Activated gamma-delta T cell treated with Interleukin-2 at 50 U/mL for 16 hours (primary cell): ENCODE data around the gene KIR3DL3.
"Not testable (repeated sequence)": the region's sequence is repeated elsewhere in the genome, so short reads cannot be mapped to it uniquely, and the experiment has no call there.

Experiments
- DNase-seq: peaks from one replicate; pipeline ENCODE4 v3.0.0-alpha.2; 2020

Gene KIR3DL3

DNA sequence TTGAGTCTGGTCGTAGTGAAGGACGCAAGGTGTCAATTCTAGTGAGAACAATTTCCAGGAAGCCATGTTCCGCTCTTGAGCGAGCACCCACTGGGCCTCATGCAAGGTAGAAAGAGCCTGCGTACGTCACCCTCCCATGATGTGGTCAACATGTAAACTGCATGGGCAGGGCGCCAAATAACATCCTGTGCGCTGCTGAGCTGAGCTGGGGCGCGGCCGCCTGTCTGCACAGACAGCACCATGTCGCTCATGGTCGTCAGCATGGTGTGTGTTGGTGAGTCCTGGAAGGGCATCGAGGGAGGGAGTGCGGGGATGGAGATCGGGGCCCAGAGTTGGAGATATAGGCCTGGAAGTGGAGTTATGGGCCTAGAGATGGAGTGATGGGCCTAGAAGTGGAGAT is 14.1 kb downstream of the KIR3DL3 start, which contains the start of gene KIR2DL3:
KIR2DL3 (plus strand) TSS at position 208 of the 400 bp plus-strand sequence; CDS start at position 241, 33 bp downstream.
- DNase-seq, result not testable (repeated sequence)

DNA sequence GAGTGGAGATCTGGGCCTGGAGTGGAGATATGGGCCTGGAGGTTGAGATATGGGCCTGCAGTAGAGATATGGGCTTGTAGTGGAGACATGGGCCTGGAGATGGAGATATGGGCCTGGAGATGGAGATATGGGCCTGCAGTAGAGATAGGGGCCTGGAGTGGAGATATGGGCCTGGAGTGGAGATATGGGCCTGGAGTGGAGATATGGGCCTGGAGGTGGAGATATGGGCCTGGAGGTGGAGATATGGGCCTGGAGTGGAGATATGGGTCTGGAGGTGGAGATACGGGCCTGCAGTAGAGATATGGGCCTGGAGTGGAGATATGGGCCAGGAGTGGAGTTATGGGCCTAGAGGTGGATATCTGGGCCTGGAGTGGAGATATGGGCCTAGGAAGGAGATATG is 14.5 kb downstream of the KIR3DL3 start:
- no peak for DNase-seq

GRCh38 chr19:54739587-54740497 is 15.6 kb downstream of the KIR3DL3 start:
- no peak for DNase-seq

- DNase-seq, result not testable (repeated sequence)
Measured at GRCh38 chr19:54741950-54742349, 17.7 kb downstream of the KIR3DL3 start.

DNA sequence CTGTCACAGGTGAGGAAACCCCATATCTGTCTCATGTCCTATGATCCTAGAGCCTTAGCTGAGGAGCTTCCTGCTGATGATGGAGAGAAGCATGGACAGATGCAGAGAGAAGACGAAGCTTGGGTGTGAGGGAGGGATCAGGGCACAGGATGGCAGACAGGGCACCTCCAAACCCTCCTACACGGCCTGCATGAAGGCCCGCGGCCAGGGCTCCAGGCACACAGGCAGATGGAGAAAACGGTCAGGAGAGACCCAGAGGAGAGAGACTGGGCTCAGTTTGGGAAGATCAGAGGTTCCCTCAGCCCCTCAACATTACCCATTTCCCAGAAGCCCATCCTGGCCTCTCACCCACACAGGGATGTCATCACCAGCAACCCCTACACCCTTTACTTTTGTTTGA is 19.8 kb downstream of the KIR3DL3 start:
- DNase-seq, result not testable (repeated sequence)

DNA sequence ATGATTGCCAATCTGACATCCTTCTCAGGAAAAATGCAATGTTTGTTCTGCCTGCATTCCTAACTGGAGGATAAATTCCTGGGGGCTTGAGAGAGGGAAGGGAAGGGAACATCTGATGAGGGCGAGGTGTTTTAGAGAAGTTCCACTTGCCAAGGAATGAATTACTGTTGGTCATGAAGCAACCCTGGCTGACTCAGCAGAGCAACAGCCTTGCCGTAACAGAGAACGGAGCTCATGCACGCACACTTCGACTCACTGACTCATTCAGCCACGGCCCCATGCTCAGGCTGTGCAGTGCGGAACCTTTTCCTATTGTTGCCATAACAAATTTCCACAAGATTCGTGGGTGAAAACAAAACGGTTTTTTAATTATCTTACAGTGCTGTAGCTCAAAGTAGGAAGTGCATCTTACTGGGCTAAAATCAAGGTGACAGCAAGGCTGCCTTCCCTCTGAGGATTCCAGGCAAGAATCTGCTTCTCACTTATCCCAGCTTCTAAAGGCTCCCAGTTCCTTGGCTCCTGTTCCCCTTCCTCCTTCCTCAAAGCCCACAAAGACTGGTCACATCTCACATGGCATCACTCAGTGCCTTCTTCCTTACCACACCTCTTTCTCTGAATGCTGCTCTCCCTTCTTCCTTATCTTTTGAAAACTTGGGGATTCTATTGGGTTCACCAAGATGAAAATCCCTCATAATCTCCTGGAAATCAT is 23.5 kb downstream of the KIR3DL3 start:
- not testable (repeated sequence) for DNase-seq

GRCh38 chr19:54750276-54750675 is 26.0 kb downstream of the KIR3DL3 start:
- DNase-seq, result not testable (repeated sequence)

DNA sequence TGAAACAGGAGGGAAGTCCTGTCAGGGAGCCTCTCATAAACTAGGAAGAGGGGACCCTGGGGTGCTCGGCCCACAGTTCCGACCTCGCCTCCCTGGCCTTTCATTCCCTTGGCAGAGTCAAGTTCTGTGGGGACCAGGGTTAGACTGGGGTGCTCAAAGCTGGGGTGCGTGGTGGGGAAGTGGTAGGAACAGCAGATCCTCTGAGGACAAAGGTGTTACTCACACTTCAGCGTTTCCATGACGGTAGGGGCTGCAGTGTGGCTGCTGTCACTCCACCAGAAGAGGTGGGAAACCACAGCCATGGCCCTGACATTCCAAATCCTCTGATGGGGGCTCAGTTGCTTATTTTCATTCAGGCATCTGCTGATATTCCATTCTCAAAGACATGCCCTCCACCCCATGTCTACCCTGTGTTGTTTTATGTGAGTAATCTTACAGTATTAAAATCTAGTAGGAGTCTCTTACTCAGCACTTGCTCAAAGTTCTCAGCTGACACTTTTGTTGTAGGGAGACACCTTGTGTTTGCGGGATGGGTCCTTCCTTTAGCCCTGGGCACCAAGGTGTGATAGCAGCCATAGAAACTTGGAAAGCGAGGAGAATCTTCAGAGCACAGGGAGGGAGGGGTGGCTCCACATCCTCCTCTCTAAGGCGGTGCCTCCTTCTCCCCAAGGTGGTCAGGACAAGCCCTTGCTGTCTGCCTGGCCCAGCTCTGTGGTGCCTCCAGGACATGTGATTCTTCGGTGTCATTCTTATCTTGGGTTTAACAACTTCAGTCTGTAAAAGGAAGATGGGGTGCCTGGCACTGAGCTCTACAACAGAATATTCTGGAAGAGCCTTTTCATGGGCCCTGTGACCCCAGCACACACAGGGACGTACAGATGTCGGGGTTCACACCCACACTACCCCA is 32.2 kb downstream of the KIR3DL3 start:
- DNase-seq, result not testable (repeated sequence)

DNA sequence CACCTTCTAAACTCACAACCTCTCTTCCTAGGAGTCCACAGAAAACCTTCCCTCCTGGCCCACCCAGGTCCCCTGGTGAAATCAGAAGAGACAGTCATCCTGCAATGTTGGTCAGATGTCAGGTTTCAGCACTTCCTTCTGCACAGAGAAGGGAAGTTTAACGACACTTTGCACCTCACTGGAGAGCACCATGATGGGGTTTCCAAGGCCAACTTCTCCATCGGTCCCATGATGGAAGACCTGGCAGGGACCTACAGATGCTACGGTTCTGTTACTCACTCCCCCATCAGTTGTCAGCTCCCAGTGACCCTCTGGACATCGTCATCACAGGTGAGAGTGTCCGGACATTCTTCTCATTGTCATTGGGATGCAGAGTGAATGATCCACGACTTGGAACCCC is 34.3 kb downstream of the KIR3DL3 start:
- DNase-seq, result not testable (repeated sequence)

DNA sequence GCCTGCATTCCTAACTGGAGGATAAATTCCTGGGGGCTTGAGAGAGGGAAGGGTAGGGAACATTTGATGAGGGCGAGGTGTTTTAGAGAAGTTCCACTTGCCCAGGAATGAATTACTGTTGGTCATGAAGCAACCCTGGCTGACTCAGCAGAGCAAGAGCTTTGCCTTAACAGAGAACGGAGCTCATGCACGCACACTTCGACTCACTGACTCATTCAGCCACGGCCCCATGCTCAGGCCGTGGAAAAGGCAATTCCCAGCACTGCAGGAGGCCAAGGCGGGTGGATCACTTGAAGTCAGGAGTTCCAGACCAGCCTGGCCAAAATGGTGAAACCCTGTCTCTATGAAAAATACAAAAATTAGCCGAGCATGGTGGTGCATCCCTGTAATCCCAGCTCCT is 40.0 kb downstream of the KIR3DL3 start:
- DNase-seq, result not testable (repeated sequence)

DNA sequence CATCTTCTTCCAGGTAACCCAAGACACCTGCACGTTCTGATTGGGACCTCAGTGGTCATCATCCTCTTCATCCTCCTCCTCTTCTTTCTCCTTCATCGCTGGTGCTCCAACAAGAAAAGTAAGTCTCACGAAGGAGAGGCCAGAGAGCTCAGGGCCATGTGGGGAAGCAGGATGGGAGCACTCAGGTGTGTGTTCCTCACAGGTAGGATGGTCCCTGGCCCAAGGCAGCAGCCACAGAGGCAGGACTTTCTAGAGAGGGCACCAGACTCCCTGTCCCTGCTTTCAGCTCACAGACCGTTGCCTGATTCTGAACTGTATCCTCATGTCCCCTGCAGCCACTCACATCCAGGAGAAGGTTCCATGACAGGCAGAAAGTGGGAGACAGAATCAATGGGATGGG is 42.2 kb downstream of the KIR3DL3 start:
- DNase-seq, result not testable (repeated sequence)

GRCh38 chr19:54769646-54770045 is 45.4 kb downstream of the KIR3DL3 start, which contains the start of gene KIR2DL1:
Gene KIR2DL1, plus strand, starts transcription at chr19:54769793. Its CDS starts 58 bp downstream, at chr19:54769851.
- DNase-seq, result not testable (repeated sequence)

DNA sequence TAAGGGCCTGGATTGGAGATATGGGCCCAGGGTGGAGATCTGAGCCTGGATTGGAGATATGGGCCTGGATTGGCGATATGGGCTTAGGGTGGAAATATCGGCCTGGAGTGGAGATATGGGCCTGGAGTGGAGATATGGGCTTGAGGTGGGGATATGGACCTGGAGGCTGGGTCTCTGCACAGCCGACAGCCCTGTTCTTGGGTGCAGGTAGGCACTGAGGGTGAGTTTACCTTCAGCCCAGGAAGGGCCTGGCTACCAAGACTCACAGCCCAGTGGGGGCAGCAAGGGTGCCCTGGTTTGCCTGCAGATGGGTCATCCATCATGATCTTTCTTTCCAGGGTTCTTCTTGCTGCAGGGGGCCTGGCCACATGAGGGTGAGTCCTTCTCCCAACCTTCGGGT is 46.3 kb downstream of the KIR3DL3 start:
- DNase-seq, result not testable (repeated sequence)

DNA sequence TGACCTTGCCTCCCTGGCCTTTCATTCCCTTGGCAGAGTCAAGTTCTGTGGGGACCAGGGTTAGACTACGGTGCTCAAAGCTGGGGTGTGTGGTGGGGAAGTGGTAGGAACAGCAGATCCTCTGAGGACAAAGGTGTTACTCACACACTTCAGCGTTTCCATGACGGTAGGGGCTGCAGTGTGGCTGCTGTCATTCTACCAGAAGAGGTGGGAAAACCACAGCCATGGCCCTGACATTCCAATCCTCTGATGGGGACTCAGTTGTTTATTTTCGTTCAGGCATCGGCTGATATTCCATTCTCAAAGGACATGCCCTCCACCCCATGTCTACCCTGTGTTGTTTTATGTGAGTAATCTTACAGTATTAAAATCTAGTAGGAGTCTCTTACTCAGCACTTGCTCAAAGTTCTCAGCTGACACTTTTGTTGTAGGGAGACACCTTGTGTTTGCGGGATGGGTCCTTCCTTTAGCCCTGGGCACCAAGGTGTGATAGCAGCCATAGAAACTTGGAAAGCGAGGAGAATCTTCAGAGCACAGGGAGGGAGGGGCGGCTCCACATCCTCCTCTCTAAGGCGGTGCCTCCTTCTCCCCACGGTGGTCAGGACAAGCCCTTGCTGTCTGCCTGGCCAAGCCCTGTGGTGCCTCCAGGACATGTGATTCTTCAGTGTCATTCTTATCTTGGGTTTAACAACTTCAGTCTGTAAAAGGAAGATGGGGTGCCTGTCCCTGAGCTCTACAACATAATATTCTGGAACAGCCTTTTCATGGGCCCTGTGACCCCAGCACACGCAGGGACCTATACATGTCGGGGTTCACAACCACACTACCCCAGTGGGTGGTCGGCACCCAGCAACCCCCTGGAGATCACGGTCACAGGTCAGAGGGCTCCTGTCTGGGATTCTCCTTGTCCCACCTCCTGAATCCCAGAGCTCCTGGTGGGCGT is 47.0 kb downstream of the KIR3DL3 start:
- not testable (repeated sequence) for DNase-seq

- not testable (repeated sequence) for DNase-seq
Measured at GRCh38 chr19:54772666-54773065, 48.4 kb downstream of the KIR3DL3 start.

GRCh38 chr19:54775095-54775815 is 51.0 kb downstream of the KIR3DL3 start:
- not testable (repeated sequence) for DNase-seq

DNA sequence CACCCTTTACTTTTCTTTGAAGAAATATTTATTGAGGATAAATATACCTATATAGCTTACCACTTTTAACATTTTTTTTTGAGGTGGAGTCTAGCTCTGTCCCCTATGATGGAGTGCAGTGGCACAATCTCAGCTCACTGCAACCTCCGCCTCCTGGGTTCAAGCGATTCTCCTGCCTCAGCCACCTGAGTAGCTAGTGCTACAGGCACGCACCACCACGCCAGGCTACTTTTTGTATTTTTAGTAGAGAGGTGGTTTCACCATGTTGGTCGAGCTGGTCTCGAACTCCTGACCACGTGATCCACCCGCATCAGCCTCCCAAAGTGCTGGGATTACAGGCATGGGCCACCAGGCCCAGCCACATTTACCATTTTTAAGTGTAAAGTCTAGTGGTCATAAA is 51.6 kb downstream of the KIR3DL3 start:
- not testable (repeated sequence) for DNase-seq

DNA sequence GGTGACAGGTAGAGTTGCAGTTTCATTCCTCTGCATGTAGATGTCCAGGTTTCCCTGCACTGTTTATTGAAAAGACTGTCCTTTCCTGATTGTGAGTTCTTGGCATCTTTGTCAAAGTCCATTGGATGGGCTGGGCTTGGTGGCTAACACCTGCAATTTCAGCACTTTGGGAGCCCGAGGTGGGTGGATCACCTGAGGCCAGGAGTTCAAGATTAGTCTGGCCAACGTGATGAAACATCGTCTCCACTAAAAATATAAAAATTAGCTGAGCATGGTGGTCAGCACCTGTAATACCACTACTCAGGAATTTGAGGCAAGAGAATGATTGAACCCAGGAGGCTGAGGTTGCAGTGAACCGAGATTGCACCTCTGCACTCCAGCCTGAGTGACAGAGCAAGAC is 53.6 kb downstream of the KIR3DL3 start:
- DNase-seq, result not testable (repeated sequence)

- not testable (repeated sequence) for DNase-seq
Measured at GRCh38 chr19:54778896-54779295, 54.7 kb downstream of the KIR3DL3 start.

DNA sequence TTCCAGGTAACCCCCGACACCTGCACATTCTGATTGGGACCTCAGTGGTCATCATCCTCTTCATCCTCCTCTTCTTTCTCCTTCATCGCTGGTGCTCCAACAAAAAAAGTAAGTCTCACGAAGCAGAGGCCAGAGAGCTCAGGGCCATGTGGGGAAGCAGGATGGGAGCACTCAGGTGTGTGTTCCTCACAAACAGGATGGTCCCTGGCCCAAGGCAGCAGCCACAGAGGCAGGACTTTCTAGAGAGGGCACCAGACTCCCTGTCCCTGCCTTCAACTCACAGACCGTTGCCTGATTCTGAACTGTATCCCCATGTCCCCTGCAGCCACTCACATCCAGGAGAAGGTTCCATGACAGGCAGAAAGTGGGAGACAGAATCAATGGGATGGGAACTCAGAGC is 58.7 kb downstream of the KIR3DL3 start:
- DNase-seq, result not testable (repeated sequence)
